ENCODE results near the gene SCG2.

The SCG2 gene

GRCh38 chr2:223601932-223602666, at the start of gene SCG2:
Gene SCG2 (minus strand): TSS chr2:223602361. CDS start chr2:223599282, 3,079 bp downstream.
- DNase-seq = peak; percentile 90

GRCh38 chr2:223649554-223650533, 47.7 kb upstream of the SCG2 start:
- DNase-seq = no peak

GRCh38 chr2:223648755-223649154, 46.6 kb upstream of the SCG2 start:
- no peak for DNase-seq

- peak; percentile 57 for DNase-seq
Measured at GRCh38 chr2:223647258-223647952, 45.2 kb upstream of the SCG2 start.

- no peak for DNase-seq
Measured at GRCh38 chr2:223644136-223644535, 42.0 kb upstream of the SCG2 start.

GRCh38 chr2:223643309-223643708, 41.1 kb upstream of the SCG2 start:
- no peak for DNase-seq

GRCh38 chr2:223642506-223642905, 40.3 kb upstream of the SCG2 start:
- no peak for DNase-seq

GRCh38 chr2:223641082-223641481, 38.9 kb upstream of the SCG2 start:
- peak; percentile 41 for DNase-seq

- DNase-seq = peak; percentile 44
Measured at GRCh38 chr2:223635080-223635479, 32.9 kb upstream of the SCG2 start.

GRCh38 chr2:223634238-223634637, 32.1 kb upstream of the SCG2 start:
- DNase-seq = no peak

GRCh38 chr2:223633656-223634055, 31.5 kb upstream of the SCG2 start:
- DNase-seq = no peak

GRCh38 chr2:223632826-223633225, 30.7 kb upstream of the SCG2 start:
- no peak for DNase-seq

GRCh38 chr2:223626716-223627115, 24.6 kb upstream of the SCG2 start:
- peak; percentile 92 for DNase-seq

GRCh38 chr2:223625652-223626051, 23.5 kb upstream of the SCG2 start:
- DNase-seq = no peak

GRCh38 chr2:223621901-223622300, 19.7 kb upstream of the SCG2 start:
- DNase-seq = no peak

GRCh38 chr2:223619486-223620129, 17.4 kb upstream of the SCG2 start:
- DNase-seq = no peak

- no peak for DNase-seq
Measured at GRCh38 chr2:223618172-223619035, 16.2 kb upstream of the SCG2 start.

- DNase-seq = no peak
Measured at GRCh38 chr2:223614534-223614933, 12.4 kb upstream of the SCG2 start.

- peak; percentile 99 for DNase-seq
Measured at GRCh38 chr2:223613017-223613950, 11.1 kb upstream of the SCG2 start.

GRCh38 chr2:223612501-223612900, 10.3 kb upstream of the SCG2 start:
- no peak for DNase-seq

GRCh38 chr2:223611061-223611460, 8.9 kb upstream of the SCG2 start:
- DNase-seq = no peak
